Mesothelial cell of epicardium (in vitro differentiated cells): ENCODE measurements around the gene HYAL4. TPM values are rescaled to one million over a fixed set of nuclear protein-coding genes. Genes with fewer than 3 reads are reported as not detected.

Experiments
- DNase-seq, 2 experiments: peaks; one replicate each; pipeline ENCODE4 v3.0.0; 2021; ENCODE audit warnings: low spot score in 2 of 2; ENCODE audit not compliant: unreplicated experiment in 2 of 2
- H3K27ac Mint-ChIP-seq: 2 replicates; pipeline ENCODE4 v1.8.0; 2021; ENCODE audit warnings: mixed read lengths
- H3K27me3 Mint-ChIP-seq: 2 replicates; pipeline ENCODE4 v1.8.0; 2021; ENCODE audit warnings: low read depth, mixed read lengths
- H3K36me3 Mint-ChIP-seq: 2 replicates; pipeline ENCODE4 v1.8.0; 2021; ENCODE audit warnings: mixed read lengths
- H3K4me1 Mint-ChIP-seq: 2 replicates; pipeline ENCODE4 v1.8.0; 2021; ENCODE audit warnings: mixed read lengths
- H3K4me3 Mint-ChIP-seq: 2 replicates; pipeline ENCODE4 v1.8.0; 2021; ENCODE audit warnings: mild to moderate bottlenecking, moderate library complexity, mixed read lengths
- H3K9me3 Mint-ChIP-seq: 2 replicates; pipeline ENCODE4 v1.8.0; 2021; ENCODE audit warnings: mixed read lengths
- CTCF ChIP-seq: fragments of 200-600 bp; sonication (generic); IDR thresholded peaks from one replicate; pipeline ENCODE4 v1.5.0; 2021; ENCODE audit warnings: antibody characterized with exemption; ENCODE audit not compliant: unreplicated experiment
- total RNA-seq: library from RNA; stranded (reverse); gene quantifications from 3 replicates; pipeline ENCODE4 v1.2.1, GENCODE V29; 2021

HYAL4 gene
- total RNA-seq, 1 donor from 2014 or later: not detected

- Mint-ChIP-seq H3K27ac (no peak overlapping the region), H3K4me1 (peaks cover 21% of the 10 kb centered on the region), H3K27me3 (no peaks in the 10 kb centered on the region), H3K9me3 (peaks cover 4% of the 10 kb centered on the region), H3K4me3 (no peak overlapping the region), H3K36me3 (peaks cover 2% of the 10 kb centered on the region)
- TF ChIP-seq CTCF: no peak
- DNase-seq: no peak
Observed at GRCh38 chr7:123864966-123865365, 20.0 kb downstream of the HYAL4 start.

GRCh38 chr7:123865517-123866117, 20.6 kb downstream of the HYAL4 start:
- TF ChIP-seq CTCF: peak; percentile 94
- no peaks in the 10 kb centered on the region for H3K27me3 Mint-ChIP-seq
- no peak overlapping the region for H3K27ac Mint-ChIP-seq
- peaks cover 21% of the 10 kb centered on the region for H3K4me1 Mint-ChIP-seq
- H3K4me3 Mint-ChIP-seq: no peak overlapping the region
- DNase-seq: no peak
- peaks cover 4% of the 10 kb centered on the region for H3K9me3 Mint-ChIP-seq
- H3K36me3 Mint-ChIP-seq: peaks cover 2% of the 10 kb centered on the region

GRCh38 chr7:123867225-123867624, 22.3 kb downstream of the HYAL4 start:
- Mint-ChIP-seq H3K4me3 (no peak overlapping the region), H3K27me3 (no peaks in the 10 kb centered on the region), H3K9me3 (peaks cover 4% of the 10 kb centered on the region), H3K36me3 (peaks cover 2% of the 10 kb centered on the region), H3K4me1 (peaks cover 23% of the 10 kb centered on the region), H3K27ac (no peak overlapping the region)
- DNase-seq: no peak
- no peak for TF ChIP-seq CTCF

- no peaks in the 10 kb centered on the region for H3K9me3 Mint-ChIP-seq
- TF ChIP-seq CTCF: no peak
- peaks cover 4% of the 10 kb centered on the region for H3K4me1 Mint-ChIP-seq
- H3K4me3 Mint-ChIP-seq: no peak overlapping the region
- peak in 1 of 2 experiments; percentile 40 for DNase-seq
- no peaks in the 10 kb centered on the region for H3K27me3 Mint-ChIP-seq
- no peaks in the 10 kb centered on the region for H3K36me3 Mint-ChIP-seq
- no peak overlapping the region for H3K27ac Mint-ChIP-seq
Observed at GRCh38 chr7:123871998-123872867, 27.3 kb downstream of the HYAL4 start.

- TF ChIP-seq CTCF: no peak
- Mint-ChIP-seq H3K9me3 (no peaks in the 10 kb centered on the region), H3K27me3 (no peaks in the 10 kb centered on the region), H3K4me1 (peaks cover 4% of the 10 kb centered on the region), H3K4me3 (no peak overlapping the region), H3K27ac (no peak overlapping the region), H3K36me3 (no peaks in the 10 kb centered on the region)
- no peak for DNase-seq
Observed at GRCh38 chr7:123872908-123873307, 27.9 kb downstream of the HYAL4 start.
